GM13977 (cell line): Measurements from ENCODE around the gene ADAR.

Source experiments
- DNase-seq: peaks from one replicate; pipeline ENCODE4 v3.0.0; 2012; ENCODE audit warnings: low spot score
- CTCF ChIP-seq: IDR thresholded peaks from 2 replicates; pipeline ENCODE4 v1.5.1; 2012; ENCODE audit warnings: mild to moderate bottlenecking, control low read depth; ENCODE audit not compliant: insufficient read depth; ENCODE audit errors: extremely low read depth, missing control alignments
- in situ Hi-C: fragments of 300-500 bp; cut with MboI; formaldehyde crosslinking; loops from one replicate; pipeline ENCODE4 v1.12.0; 2022; ENCODE audit warnings: low sequenced_read_pairs, low pct_unique_long_range_greater_than_20kb, mixed read lengths, inconsistent platforms; ENCODE audit not compliant: unreplicated experiment

Gene ADAR

DNA sequence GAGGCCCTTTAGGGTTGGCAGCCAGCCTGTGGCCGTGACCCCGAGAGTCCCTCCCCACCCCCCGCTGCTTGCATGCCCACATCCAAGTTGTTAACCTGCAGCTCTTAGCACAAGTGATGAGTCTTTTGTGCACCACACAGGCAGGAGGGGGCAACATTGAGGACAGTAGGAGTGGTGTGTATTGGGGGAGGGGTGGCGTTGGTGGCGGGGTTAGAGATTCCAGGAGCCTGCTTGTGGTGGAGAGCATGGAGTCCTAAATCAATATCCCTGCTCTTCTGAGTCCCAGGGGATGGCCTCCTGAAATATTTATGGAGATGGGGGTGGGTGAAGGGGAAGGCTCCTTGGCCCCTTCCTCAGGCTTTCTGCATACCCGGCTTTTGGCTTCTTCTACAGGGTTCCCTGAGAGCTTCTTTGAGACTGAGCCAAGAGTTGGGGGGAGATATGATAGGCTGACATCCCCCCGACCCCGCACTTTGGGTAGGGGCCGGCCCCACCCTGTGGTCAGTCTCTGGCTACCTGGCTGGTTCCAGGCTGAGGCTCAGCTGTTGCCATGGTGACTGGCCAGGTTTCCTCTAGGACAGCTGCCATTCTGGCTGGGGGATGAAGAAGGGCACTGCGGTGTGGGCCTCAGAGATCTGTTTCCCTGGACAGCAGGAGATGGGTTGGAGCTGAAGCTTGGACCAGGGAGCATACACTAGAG is 35.4 kb downstream of the ADAR start:
- no peak for DNase-seq
- TF ChIP-seq CTCF = no peak
- in situ Hi-C loops = loop anchor here (25.0 kb wide), 1 partner anchor 315 kb away; no protein-coding TSS in a partner anchor

DNA sequence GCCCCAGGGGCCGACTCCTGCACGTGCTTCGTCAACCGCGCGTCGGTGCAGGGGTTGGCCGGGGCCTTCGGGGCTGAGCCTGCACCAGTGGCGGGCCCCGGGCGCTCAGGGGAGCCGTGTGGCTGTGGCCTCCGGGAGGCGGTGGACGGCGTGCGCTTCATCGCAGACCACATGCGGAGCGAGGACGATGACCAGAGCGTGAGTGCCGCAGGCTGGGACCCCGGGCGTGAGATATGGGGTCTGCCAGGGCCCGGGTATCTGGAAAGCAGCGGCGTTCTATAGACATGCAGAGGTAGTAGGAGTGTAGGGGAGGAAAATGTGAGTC is 36.1 kb downstream of the ADAR start:
- TF ChIP-seq CTCF = no peak
- no peak for DNase-seq
- in situ Hi-C loops = loop anchor here (25.0 kb wide), 1 partner anchor 315 kb away; no protein-coding TSS in a partner anchor

GRCh38 chr1:154571244-154571963 is 36.6 kb downstream of the ADAR start:
- in situ Hi-C loops = loop anchor here (25.0 kb wide), 1 partner anchor 316 kb away; no protein-coding TSS in a partner anchor
- DNase-seq = no peak
- no peak for TF ChIP-seq CTCF

DNA sequence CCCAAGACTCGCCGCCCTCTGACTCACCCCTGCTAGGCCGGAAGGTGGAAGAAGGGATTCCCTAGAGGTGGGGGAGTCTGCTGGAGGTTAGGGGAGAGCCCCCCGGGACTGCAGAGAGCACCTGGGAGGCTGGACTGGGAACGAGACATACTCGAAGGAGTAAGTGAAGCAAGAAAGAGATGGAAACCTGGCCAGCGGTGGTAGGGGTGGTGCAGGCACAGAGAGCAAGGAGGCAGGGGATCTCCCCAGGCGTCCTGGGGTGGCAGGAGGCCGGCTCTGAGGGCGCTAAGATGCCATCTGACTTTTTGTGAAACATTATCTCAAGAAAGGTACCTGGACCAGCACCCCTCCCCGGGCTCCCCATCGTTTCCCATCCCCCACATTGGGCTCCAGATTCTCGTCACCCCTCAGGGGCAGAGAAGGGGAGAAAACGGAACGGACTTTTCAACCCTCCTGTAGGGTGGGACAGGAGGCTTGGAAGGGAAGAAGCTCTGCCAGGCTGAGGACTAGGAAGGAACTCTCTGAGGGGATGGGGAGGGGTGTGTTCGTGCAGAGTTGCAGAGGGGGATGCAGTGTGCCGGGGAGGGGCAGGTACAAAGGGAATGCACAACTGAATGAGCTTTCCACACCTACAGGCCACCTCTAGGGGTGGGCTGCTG is 39.7 kb downstream of the ADAR start:
- in situ Hi-C loops = loop anchor here (25.0 kb wide), 1 partner anchor 319 kb away; no protein-coding TSS in a partner anchor
- no peak for TF ChIP-seq CTCF
- DNase-seq = no peak

- DNase-seq = peak; percentile 92
- TF ChIP-seq CTCF = no peak
- in situ Hi-C loops = loop anchor here (25.0 kb wide), 1 partner anchor 320 kb away; no protein-coding TSS in a partner anchor
These were observed 40.4 kb downstream of the ADAR start, which contains the start of gene CHRNB2 for GRCh38 chr1:154567386-154568156. Gene CHRNB2 (plus strand): TSS chr1:154567778. CDS start chr1:154568045, 267 bp downstream.

DNA sequence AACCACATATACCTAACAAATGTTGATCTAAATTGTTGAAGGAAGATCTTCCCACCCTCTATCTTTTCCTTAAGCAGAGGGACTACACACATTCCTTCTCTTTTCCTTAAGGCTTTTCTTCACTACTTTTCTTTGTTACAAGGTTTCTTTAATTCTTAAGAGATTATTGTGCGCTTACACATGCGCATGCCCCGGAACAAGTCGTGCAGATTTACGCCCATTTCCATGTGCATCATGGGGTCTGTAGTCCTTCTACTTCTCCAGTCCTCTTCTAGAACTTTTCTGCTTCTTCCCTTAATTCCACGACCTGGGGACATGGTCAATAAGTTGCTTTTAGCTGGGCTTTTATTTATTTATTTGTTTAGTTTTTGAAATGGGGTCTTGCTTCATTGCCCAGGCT is 42.1 kb downstream of the ADAR start:
- in situ Hi-C loops = loop anchor here (25.0 kb wide), 1 partner anchor 321 kb away; no protein-coding TSS in a partner anchor
- DNase-seq = no peak
- TF ChIP-seq CTCF = no peak
